Breast epithelium (tissue), 3 donors: Measurements from ENCODE around the gene NUDT15.

Source experiments
- CTCF ChIP-seq, 3 donors: fragments of 450-650 bp; IDR thresholded peaks; one replicate each; pipeline ENCODE4 v1.5.1; 2016 to 2017; ENCODE audit warnings: antibody characterized with exemption in 3 of 3, mild to moderate bottlenecking in 3 of 3, moderate library complexity in 3 of 3
- POLR2AphosphoS5 ChIP-seq, 3 donors: sonication (generic); formaldehyde crosslinking; IDR thresholded peaks; one replicate each; pipeline ENCODE4 v1.6.1; 2017; ENCODE audit warnings: antibody characterized with exemption in 3 of 3

GRCh38 chr13:48040896-48041295, 3.4 kb downstream of the NUDT15 start:
- no peak for TF ChIP-seq CTCF (IDR thresholded peaks at IDR 0.05)
- TF ChIP-seq POLR2AphosphoS5 (IDR thresholded peaks at IDR 0.05) = no peak
